Naive thymus-derived CD4-positive, alpha-beta T cell (primary cell): ENCODE measurements around the gene SSPN. TPM values are rescaled to one million over a fixed set of nuclear protein-coding genes. Genes with fewer than 3 reads are reported as not detected.

Source experiments
- polyA plus RNA-seq, 2 donors: library from polyadenylated mRNA; unstranded; fragments of 300-500 nt; fragmentation: Illumina TruSeq; gene quantifications; one replicate each; pipeline ENCODE4 v1.2.3, GENCODE V29; 2021
- total RNA-seq, 6 experiments: library from RNA in 5 of 6; stranded (reverse) in 5 of 6; gene quantifications; 1 replicate in 5 of 6; 2 replicates in 1 of 6; pipeline ENCODE4 v1.2.3 and lab custom pipeline; 2021 to 2026

The SSPN gene
- total and polyA plus RNA-seq, 7 experiments from 2014 or later, result 0.22 to 0.34 TPM; not detected in 5

Other genes starting within 250 kb of the SSPN start
- under 1 TPM in 3 of 5 experiments, not detected in 2; 0.10 to 0.64 (median 0.27) TPM for gene RASSF8, start 236.9 kb upstream of the SSPN start, total RNA-seq
- under 1 TPM in 1 of 2 donors, not detected in 1; 0.03 TPM for gene RASSF8, start 236.9 kb upstream of the SSPN start, polyA plus RNA-seq
- gene BHLHE41, start 70.5 kb upstream of the SSPN start, total RNA-seq, result 1 to 10 TPM in 1 of 5 experiments, under 1 TPM in 2, not detected in 2; 0.42 to 1.2 (median 0.84) TPM
- gene BHLHE41, start 70.5 kb upstream of the SSPN start, polyA plus RNA-seq, result not detected